Glomerular visceral epithelial cell (primary cell): ENCODE data around the gene DDX10.
"Not testable (repeated sequence)": the region's sequence is repeated elsewhere in the genome, so short reads cannot be mapped to it uniquely, and the experiment has no call there.

Experiments
- DNase-seq: peaks from one replicate; pipeline ENCODE4 v3.0.0-alpha.2; 2016; ENCODE audit errors: extremely low spot score

DDX10 gene

GRCh38 chr11:108715239-108715638 is 50.4 kb downstream of the DDX10 start:
- no peak for DNase-seq

DNA sequence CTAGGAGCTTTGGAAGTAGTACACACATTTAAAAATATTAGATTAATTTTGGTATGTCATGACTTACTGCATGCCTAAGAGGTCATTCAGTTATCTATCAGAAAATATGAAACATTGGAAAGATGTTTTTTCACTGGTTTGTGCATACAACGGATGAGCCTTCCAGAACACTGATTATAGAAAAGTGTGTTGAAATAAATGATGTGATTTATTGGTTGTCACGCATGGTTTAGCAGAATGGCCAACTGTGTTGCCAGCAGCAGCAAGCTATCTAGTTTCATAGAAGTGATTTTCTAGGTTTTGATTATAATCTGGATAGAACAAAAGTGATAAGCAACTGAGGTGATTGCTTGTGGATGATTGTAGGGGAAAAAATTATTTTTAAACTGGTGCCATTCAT is 53.6 kb downstream of the DDX10 start:
- DNase-seq = no peak

DNA sequence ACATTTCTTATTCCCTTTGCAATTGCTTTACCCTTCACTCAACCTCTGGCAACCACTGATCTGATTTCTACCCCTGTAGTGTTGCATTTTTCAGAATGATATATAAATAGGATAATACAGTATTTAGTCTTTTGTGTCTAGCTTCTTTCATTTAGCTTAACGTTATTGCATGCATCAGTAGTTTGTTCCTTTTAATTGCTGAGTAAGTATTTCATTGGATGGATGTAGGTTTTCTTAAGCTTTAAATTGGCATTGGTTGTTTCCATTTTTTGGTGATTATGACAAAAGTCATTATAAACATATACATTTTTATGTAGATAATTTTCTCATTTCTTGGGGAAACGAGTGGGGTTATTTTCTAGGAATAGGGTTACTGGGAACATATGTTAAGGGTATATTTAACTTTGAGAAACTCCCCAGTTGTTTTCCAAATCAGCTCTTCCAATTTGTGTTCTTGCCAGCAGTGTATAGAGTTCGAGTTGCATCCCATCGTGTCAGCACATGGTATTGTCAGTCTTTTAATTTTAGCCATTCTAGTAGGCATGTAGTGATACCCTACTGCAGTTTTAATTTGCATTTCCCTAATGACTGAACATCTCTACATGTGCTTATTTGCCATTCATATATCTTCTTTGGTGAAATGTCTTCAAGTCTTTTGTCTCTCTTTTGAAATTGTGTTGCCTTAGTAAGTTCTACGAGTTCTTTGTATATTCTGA is 60.3 kb downstream of the DDX10 start:
- no peak for DNase-seq

GRCh38 chr11:108726077-108726800 is 61.4 kb downstream of the DDX10 start:
- no peak for DNase-seq

GRCh38 chr11:108727665-108728064 is 62.8 kb downstream of the DDX10 start:
- no peak for DNase-seq

DNA sequence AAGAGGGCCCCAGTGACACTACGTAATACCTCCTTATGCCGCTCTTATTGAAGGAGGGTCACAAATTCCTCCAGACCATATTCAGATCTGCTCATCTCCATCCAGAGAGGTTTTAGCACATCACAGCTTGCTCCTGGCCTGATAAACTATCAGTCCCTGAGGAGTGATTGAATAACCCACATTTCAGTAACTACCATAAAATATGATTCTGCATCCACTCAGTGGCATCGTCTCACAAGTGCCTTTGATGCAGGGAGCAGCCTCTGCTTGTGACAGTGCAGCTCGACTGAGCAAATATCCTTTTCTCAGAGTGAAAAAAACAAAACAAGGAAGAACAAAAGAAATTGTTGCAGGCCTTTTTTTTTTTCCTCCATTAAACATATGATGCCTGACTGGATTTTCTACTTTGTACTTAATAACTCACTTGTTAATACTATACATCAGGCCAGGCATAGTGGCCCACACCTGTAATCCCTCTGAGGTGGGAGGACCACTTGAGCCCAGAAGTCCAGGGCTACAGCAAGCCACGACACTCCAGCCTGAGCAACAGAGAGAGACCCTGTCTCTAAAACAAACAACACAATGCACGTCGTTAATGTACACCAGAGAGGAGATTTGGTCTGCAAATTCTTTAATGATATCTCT is 64.5 kb downstream of the DDX10 start:
- no peak for DNase-seq

DNA sequence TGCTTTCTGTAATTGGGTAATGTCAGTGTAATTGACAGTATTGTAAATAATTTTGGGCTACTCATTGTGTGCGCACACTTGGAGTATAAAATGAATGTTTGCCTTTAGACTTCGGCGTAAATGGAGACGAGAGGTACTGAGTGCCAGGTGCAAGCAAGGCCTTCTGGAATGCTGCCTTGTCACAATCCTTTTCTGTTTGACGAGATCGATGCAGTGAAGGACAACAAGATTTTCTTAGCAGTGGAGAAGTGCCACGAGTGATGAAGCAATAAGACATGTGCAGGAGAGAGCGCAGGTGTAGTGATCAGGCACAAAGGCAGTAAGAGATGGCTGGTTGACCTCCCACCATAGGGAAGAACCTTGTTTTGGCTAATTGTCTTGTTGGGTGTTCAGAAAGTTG is 67.5 kb downstream of the DDX10 start:
- no peak for DNase-seq

DNA sequence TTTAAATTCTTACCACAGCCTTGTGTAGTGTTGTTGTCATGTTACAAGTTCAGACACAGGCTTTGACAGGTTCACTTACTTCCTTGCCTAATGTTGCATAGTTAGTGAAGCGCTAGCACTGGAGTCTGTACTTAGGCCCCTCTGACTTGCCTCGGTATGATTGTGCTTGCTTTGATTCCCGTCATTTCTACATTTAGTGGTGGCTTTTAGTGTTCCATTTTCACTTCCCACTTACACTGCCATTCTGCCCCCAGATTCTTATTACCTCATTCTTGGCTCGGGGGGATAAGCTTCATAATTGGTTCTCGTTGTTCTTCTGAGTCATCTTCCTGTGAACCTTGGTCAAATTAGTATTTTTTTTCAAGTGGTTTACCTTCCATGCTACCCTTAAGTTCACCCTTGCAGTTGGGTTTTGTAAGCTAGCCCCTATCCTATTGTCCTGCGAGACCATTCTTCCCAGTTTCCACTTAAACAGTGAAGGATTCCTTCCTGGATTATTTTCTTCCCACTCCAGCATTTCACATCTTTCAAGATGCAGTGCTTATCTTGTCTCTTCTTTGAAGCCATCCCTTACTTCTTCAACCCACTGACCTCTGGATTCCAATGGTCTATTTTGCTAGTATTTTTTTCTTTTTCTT is 68.7 kb downstream of the DDX10 start:
- peak; percentile 29 for DNase-seq

- no peak for DNase-seq
Measured at GRCh38 chr11:108734283-108734682, 69.4 kb downstream of the DDX10 start.

- DNase-seq = no peak
Measured at GRCh38 chr11:108734956-108735559, 70.2 kb downstream of the DDX10 start.

GRCh38 chr11:108740132-108740531 is 75.3 kb downstream of the DDX10 start:
- DNase-seq = not testable (repeated sequence)

- DNase-seq = no peak
Measured at GRCh38 chr11:108743851-108744250, 79.0 kb downstream of the DDX10 start.

GRCh38 chr11:108748968-108749367 is 84.1 kb downstream of the DDX10 start:
- DNase-seq = no peak

DNA sequence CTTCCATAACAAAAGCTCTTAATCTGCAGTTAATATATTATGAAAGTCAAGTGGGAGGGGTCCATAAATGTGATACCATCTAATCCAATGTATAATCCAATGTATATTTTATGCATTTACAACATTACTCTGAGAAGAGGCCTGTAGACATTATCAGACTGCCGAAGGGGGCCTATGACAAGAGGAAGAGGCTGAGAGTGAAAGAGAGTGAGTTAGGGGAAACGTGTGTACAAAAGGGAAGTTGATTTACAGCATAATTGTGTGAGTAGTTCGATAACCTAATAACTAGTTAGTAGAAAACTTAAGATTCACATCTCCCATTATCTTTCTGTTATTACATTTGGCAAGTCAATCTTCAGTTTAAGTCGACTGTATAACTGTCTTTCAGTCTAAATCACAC is 86.6 kb downstream of the DDX10 start:
- DNase-seq = no peak

DNA sequence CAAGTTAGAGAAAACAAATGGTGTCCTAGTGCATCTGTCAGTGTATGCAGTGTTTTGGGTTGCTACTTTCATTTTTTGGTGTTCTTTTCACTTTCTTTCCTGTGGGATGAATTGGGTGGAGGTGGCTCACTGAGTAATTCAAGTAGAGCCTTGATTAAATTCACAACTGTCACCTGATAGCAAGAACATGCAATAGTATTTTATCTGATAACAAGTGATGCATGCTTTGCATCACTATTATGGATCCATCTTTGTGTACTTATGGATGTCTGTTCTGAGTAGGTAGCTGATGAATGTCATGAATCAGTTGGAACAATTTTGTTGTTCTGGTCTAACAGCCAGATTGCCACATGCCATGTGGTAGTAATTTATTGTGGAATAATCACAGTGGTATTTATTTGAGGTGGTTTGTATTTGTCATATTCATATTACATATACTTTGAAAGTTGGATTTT is 87.5 kb downstream of the DDX10 start:
- DNase-seq = no peak

- no peak for DNase-seq
Measured at GRCh38 chr11:108754901-108755625, 90.2 kb downstream of the DDX10 start.

- no peak for DNase-seq
Measured at GRCh38 chr11:108757630-108758029, 92.8 kb downstream of the DDX10 start.

- no peak for DNase-seq
Measured at GRCh38 chr11:108758458-108758857, 93.6 kb downstream of the DDX10 start.

- peak; percentile 25 for DNase-seq
Measured at GRCh38 chr11:108766596-108767173, 101.8 kb downstream of the DDX10 start.

DNA sequence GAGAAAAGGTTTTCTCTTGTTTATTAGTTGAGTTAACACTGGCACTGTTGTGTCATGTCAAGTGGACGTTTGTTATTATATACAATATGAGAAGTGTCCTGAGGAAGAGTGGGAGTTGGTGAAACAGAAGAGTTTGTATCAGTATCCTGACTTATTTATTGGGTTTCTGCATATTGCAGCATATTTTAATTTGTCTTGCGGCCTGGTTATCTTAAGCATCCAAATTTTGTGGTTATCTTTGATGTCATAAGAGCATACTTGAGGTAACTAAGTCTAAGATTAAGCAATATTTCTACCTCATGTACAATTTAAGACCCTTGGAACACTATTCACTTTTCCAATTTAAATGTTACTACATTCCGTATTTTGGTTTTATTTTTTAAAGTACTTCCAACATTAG is 103.5 kb downstream of the DDX10 start:
- no peak for DNase-seq

- no peak for DNase-seq
Measured at GRCh38 chr11:108768964-108769363, 104.1 kb downstream of the DDX10 start.
